ENCODE measurements around the gene VPS4B.

The VPS4B gene

GRCh38 chr18:63342206-63342605 lies 80.1 kb downstream of the VPS4B start:
- peak; percentile 47 for TF ChIP-seq CTCF (conservative IDR thresholded peaks at IDR 0.05; ENCODE audit: control insufficient read depth, insufficient read depth, low read depth, low read length)
- no peak overlapping the region for H3K4me3 ChIP-seq (ENCODE audit: control insufficient read depth, low read depth, low read length)
- DNase-seq (ENCODE audit: low read depth), result peak; percentile 45

- peak; percentile 50 for TF ChIP-seq CTCF (conservative IDR thresholded peaks at IDR 0.05; ENCODE audit: control insufficient read depth, insufficient read depth, low read depth, low read length)
- DNase-seq (ENCODE audit: low read depth), result peak; percentile 58
- H3K4me3 ChIP-seq (ENCODE audit: control insufficient read depth, low read depth, low read length), result no peak overlapping the region
These were observed 82.3 kb downstream of the VPS4B start for GRCh38 chr18:63339920-63340484.
